Psoas muscle (tissue), 8 donors: ENCODE data around the gene ZNF385B. TPM values are rescaled to one million over a fixed set of nuclear protein-coding genes. Genes with fewer than 3 reads are reported as not detected.

Experiments used
- ATAC-seq, 4 donors: fragments of 200-7000 bp; cut with Tn5 transposase; one replicate each; pipeline ENCODE4 v1.9.1; 2020; ENCODE audit warnings: moderate library complexity in 3 of 4, mild to moderate bottlenecking in 2 of 4
- DNase-seq, 2 donors: peaks; one replicate each; pipeline ENCODE4 v3.0.0-alpha.2; 2020
- H3K27ac ChIP-seq: fragments of 200-600 bp; one replicate; pipeline ENCODE4 v1.8.0; 2022
- H3K27me3 ChIP-seq, 3 donors: fragments of 200-600 bp in 1 of 3; one replicate each; pipeline versions ENCODE4 v1.6.1 to v1.8.0; 2013 to 2022; ENCODE audit warnings: low read length in 2 of 3, mild to moderate bottlenecking in 2 of 3, moderate library complexity in 1 of 3; ENCODE audit not compliant: insufficient read depth in 3 of 3
- H3K36me3 ChIP-seq, 2 donors: fragments of 200-600 bp in 1 of 2; one replicate each; pipeline versions ENCODE4 v1.6.1 to v1.8.0; 2013 to 2022; ENCODE audit warnings: low read depth in 1 of 2, mild to moderate bottlenecking in 1 of 2, moderate library complexity in 1 of 2; ENCODE audit not compliant: insufficient read depth in 1 of 2
- H3K4me1 ChIP-seq: fragments of 200-600 bp; one replicate; pipeline ENCODE4 v1.8.0; 2022
- H3K4me3 ChIP-seq: fragments of 200-600 bp; one replicate; pipeline ENCODE4 v1.8.0; 2022; ENCODE audit warnings: mild to moderate bottlenecking
- H3K9me3 ChIP-seq: fragments of 200-600 bp; one replicate; pipeline ENCODE4 v1.8.0; 2022
- CTCF ChIP-seq: fragments of 200-600 bp; IDR thresholded peaks from one replicate; pipeline ENCODE4 v1.8.0; 2022; ENCODE audit warnings: antibody characterized with exemption
- WGBS, 3 donors: extraction: QIAGEN DNeasy Blood & Tissue Kit; methylation state at CpG; one replicate each; pipeline versions ENCODE4 v1.1.6 to v1.1.7; 2013; 5-methylcytosine and 5-hydroxymethylcytosine counted together
- intact Hi-C, 2 donors: fragments of 100-400 bp; cut with DNase I; formaldehyde crosslinking; loops; one replicate each; pipeline versions ENCODE4 v1.11.0 to v1.14.2; 2022
- polyA plus RNA-seq, 3 donors: library from polyadenylated mRNA; stranded (reverse); fragments of 200-250 nt; gene quantifications; one replicate each; pipeline ENCODE4 v1.2.3, GENCODE V29; 2013
- total RNA-seq, 4 donors: library from RNA; stranded (reverse); fragmentation: NEBNext Ultra II Directional in 2 of 4; extraction: Animal tissue kit (Norgen Biotek cat#: 25700) in 2 of 4; gene quantifications; one replicate each; pipeline versions ENCODE4 v1.2.1 to v1.2.4, GENCODE V29; 2021 to 2023
- donor health status: healthy with polysubstance abuse.
- donor health status: DM: no; HTN: no; CAD: no; lungs with moderate emphysema.
- donor health status: Bipolar disorder and iron deficiency.
- donor health status: healthy.
- donor health status: DM: yes; HTN: yes; CAD: no.
- donor health status: DM: no; HTN: no; CAD: no.
- donor health status: DM: no; HTN: no; CAD: no.
- donor health status: DM: yes; HTN: yes; CAD: no.

ZNF385B gene
- total and polyA plus RNA-seq, 7 donors = 8.8 to 42.9 (median 18.1) TPM

- H3K27me3 ChIP-seq = no peaks in the 10 kb centered on the region
- no peaks in the 10 kb centered on the region for H3K9me3 ChIP-seq
- 67 to 68% (median 67%) methylated on average over 8 of the region's 8 CpGs for WGBS, 3 donors
- no peak for ATAC-seq
- H3K36me3 ChIP-seq = no peaks in the 10 kb centered on the region
- TF ChIP-seq CTCF = no peak
- H3K4me3 ChIP-seq = no peak overlapping the region
- H3K27ac ChIP-seq = no peak overlapping the region
- DNase-seq = no peak
- intact Hi-C loops = no loop called here
- H3K4me1 ChIP-seq = no peaks in the 10 kb centered on the region
Observed at GRCh38 chr2:179884193-179884592, 22.8 kb upstream of the ZNF385B start.

- no peaks in the 10 kb centered on the region for H3K27me3 ChIP-seq
- H3K4me1 ChIP-seq = no peaks in the 10 kb centered on the region
- no peak for ATAC-seq
- H3K27ac ChIP-seq = no peak overlapping the region
- H3K4me3 ChIP-seq = no peak overlapping the region
- no peaks in the 10 kb centered on the region for H3K36me3 ChIP-seq
- TF ChIP-seq CTCF = no peak
- 92 to 95% (median 92%) methylated on average over 6 of the region's 6 CpGs for WGBS, 3 donors
- intact Hi-C loops = no loop called here
- DNase-seq = no peak
- H3K9me3 ChIP-seq = no peaks in the 10 kb centered on the region
Observed at GRCh38 chr2:179882851-179883806, 21.7 kb upstream of the ZNF385B start.

- no peak for TF ChIP-seq CTCF
- H3K9me3 ChIP-seq = no peaks in the 10 kb centered on the region
- no peaks in the 10 kb centered on the region for H3K27me3 ChIP-seq
- ATAC-seq (no peak), DNase-seq (no peak)
- H3K4me1 ChIP-seq = no peaks in the 10 kb centered on the region
- no peak overlapping the region for H3K27ac ChIP-seq
- intact Hi-C loops = no loop called here
- no peaks in the 10 kb centered on the region for H3K36me3 ChIP-seq
- 85 to 87% (median 86%) methylated on average over 4 of the region's 4 CpGs for WGBS, 3 donors
- no peak overlapping the region for H3K4me3 ChIP-seq
Observed at GRCh38 chr2:179877601-179878364, 16.4 kb upstream of the ZNF385B start.

- H3K27ac ChIP-seq = no peak overlapping the region
- H3K4me1 ChIP-seq = no peaks in the 10 kb centered on the region
- DNase-seq (no peak), ATAC-seq (no peak)
- intact Hi-C loops = no loop called here
- H3K9me3 ChIP-seq = no peaks in the 10 kb centered on the region
- WGBS, 3 donors = 67 to 84% (median 80%) methylated on average over 1 of the region's 1 CpG
- no peak overlapping the region for H3K4me3 ChIP-seq
- no peak for TF ChIP-seq CTCF
- H3K36me3 ChIP-seq = no peaks in the 10 kb centered on the region
- H3K27me3 ChIP-seq = no peaks in the 10 kb centered on the region
Observed at GRCh38 chr2:179876266-179876665, 14.9 kb upstream of the ZNF385B start.
